GM12801 (cell line): Measurements from ENCODE around the gene ISLR.

ENCODE experiments used
- CTCF ChIP-seq: IDR thresholded peaks from one replicate; pipeline ENCODE4 v1.5.1; 2011; ENCODE audit warnings: control low read depth; ENCODE audit not compliant: insufficient read length; ENCODE audit errors: extremely low read depth

Gene ISLR

GRCh38 chr15:74178326-74179100 lies 5.0 kb downstream of the ISLR start:
- no peak for TF ChIP-seq CTCF

- TF ChIP-seq CTCF = no peak
Observed at GRCh38 chr15:74179101-74179841, 5.8 kb downstream of the ISLR start.

- TF ChIP-seq CTCF = no peak
Observed at GRCh38 chr15:74179983-74180880, 6.7 kb downstream of the ISLR start.

- no peak for TF ChIP-seq CTCF
Observed at GRCh38 chr15:74180881-74181602, 7.5 kb downstream of the ISLR start.

- TF ChIP-seq CTCF = no peak
Observed at GRCh38 chr15:74182131-74182530, 8.6 kb downstream of the ISLR start.

- no peak for TF ChIP-seq CTCF
Observed at GRCh38 chr15:74184582-74185091, 11.1 kb downstream of the ISLR start.
